Left lung (tissue), 10 donors: ENCODE results near the gene DDAH1. TPM values are rescaled to one million over a fixed set of nuclear protein-coding genes. Genes with fewer than 3 reads are reported as not detected.

Source experiments
- ATAC-seq: fragments of 200-7000 bp; cut with Tn5 transposase; one replicate; pipeline ENCODE4 v1.9.1; 2020; ENCODE audit warnings: moderate library complexity
- DNase-seq, 4 donors: peaks; one replicate each; pipeline ENCODE4 v3.0.0-alpha.2; 2013 to 2020
- H3K27ac ChIP-seq, 2 donors: fragments of 200-600 bp; sonication (generic) in 1 of 2; one replicate each; pipeline versions ENCODE4 v1.5.0 to v1.8.0; 2020 to 2021
- H3K27me3 ChIP-seq, 2 donors: fragments of 200-600 bp; sonication (generic) in 1 of 2; one replicate each; pipeline versions ENCODE4 v1.5.0 to v1.8.0; 2020 to 2021
- H3K36me3 ChIP-seq, 2 donors: fragments of 200-600 bp; sonication (generic) in 1 of 2; one replicate each; pipeline versions ENCODE4 v1.5.0 to v1.8.0; 2020 to 2021
- H3K4me1 ChIP-seq, 2 donors: fragments of 200-600 bp; one replicate each; pipeline ENCODE4 v1.8.0; 2021
- H3K4me3 ChIP-seq, 2 donors: fragments of 200-600 bp; sonication (generic) in 1 of 2; one replicate each; pipeline versions ENCODE4 v1.5.0 to v1.8.0; 2020 to 2021; ENCODE audit warnings: mild to moderate bottlenecking in 1 of 2
- H3K9me3 ChIP-seq, 2 donors: fragments of 200-600 bp; sonication (generic) in 1 of 2; one replicate each; pipeline versions ENCODE4 v1.5.0 to v1.8.0; 2020 to 2021
- CTCF ChIP-seq, 2 donors: fragments of 200-600 bp; sonication (generic) in 1 of 2; IDR thresholded peaks; one replicate each; pipeline versions ENCODE4 v1.5.0 to v1.8.0; 2021; ENCODE audit warnings: antibody characterized with exemption in 2 of 2
- intact Hi-C, 2 donors: fragments of 100-400 bp; cut with DNase I; formaldehyde crosslinking; loops; one replicate each; pipeline versions ENCODE4 v1.11.2 to v1.14.2; 2022
- polyA plus RNA-seq, 6 donors: library from polyadenylated mRNA; unstranded; fragments of 120-200 nt; gene quantifications; one replicate each; pipeline ENCODE4 v1.2.1, GENCODE V29; 2013; ENCODE audit not compliant: insufficient read length in 6 of 6
- total RNA-seq, 2 donors: library from RNA; stranded (reverse); fragmentation: NEBNext Ultra II Directional; extraction: Animal tissue kit (Norgen Biotek cat#: 25700); gene quantifications; one replicate each; pipeline ENCODE4 v1.2.1, GENCODE V29; 2021
- donor health status: DM: no; HTN: yes; CAD: no.
- donor health status: DM: no; HTN: no; CAD: no.

DDAH1 gene
- total and polyA plus RNA-seq, 8 donors, result 71.5 to 121 (median 89.8) TPM

GRCh38 chr1:85461216-85461918 lies 3.6 kb downstream of the DDAH1 start:
- no peak for DNase-seq
- ATAC-seq, result no peak
- intact Hi-C loops, result no loop called here
- H3K4me3 ChIP-seq, result no peak overlapping the region
- H3K36me3 ChIP-seq, result no peaks in the 10 kb centered on the region
- H3K9me3 ChIP-seq, result no peaks in the 10 kb centered on the region
- no peak for TF ChIP-seq CTCF (IDR thresholded peaks at IDR 0.05)
- H3K27me3 ChIP-seq, result peaks cover 0 to 28% of the 10 kb centered on the region in 2 donors
- peak overlapping the region in 1 of 2 donors; percentile 65 for H3K27ac ChIP-seq
- peaks cover 5 to 23% of the 10 kb centered on the region in 2 donors for H3K4me1 ChIP-seq

GRCh38 chr1:85460555-85461088 lies 4.3 kb downstream of the DDAH1 start:
- DNase-seq (peak in 3 of 4 donors; percentile 29 to 77 (median 46)), ATAC-seq (peak; percentile 29)
- intact Hi-C loops, result no loop called here
- Histone ChIP-seq H3K36me3 (no peaks in the 10 kb centered on the region), H3K27ac (peak overlapping the region in 1 of 2 donors; percentile 65), H3K27me3 (peaks cover 0 to 22% of the 10 kb centered on the region in 2 donors), H3K4me3 (no peak overlapping the region), H3K4me1 (peaks cover 5 to 23% of the 10 kb centered on the region in 2 donors), H3K9me3 (no peaks in the 10 kb centered on the region)
- TF ChIP-seq CTCF (IDR thresholded peaks at IDR 0.05), result no peak

GRCh38 chr1:85459290-85459689 lies 5.7 kb downstream of the DDAH1 start:
- H3K4me3 ChIP-seq, result no peak overlapping the region
- H3K27ac ChIP-seq, result no peak overlapping the region
- peaks cover 5 to 11% of the 10 kb centered on the region in 2 donors for H3K4me1 ChIP-seq
- TF ChIP-seq CTCF (IDR thresholded peaks at IDR 0.05), result no peak
- peaks cover 0 to 8% of the 10 kb centered on the region in 2 donors for H3K27me3 ChIP-seq
- no peaks in the 10 kb centered on the region for H3K36me3 ChIP-seq
- ATAC-seq (no peak), DNase-seq (peak in 1 of 4 donors; percentile 40)
- no peaks in the 10 kb centered on the region for H3K9me3 ChIP-seq
- intact Hi-C loops, result no loop called here

- Histone ChIP-seq H3K27ac (no peak overlapping the region), H3K4me1 (no peaks in the 10 kb centered on the region), H3K4me3 (no peak overlapping the region), H3K27me3 (no peaks in the 10 kb centered on the region), H3K9me3 (no peaks in the 10 kb centered on the region), H3K36me3 (no peaks in the 10 kb centered on the region)
- DNase-seq (no peak), ATAC-seq (no peak)
- intact Hi-C loops, result no loop called here
- no peak for TF ChIP-seq CTCF (IDR thresholded peaks at IDR 0.05)
Measured at GRCh38 chr1:85454214-85454613, 10.7 kb downstream of the DDAH1 start.

GRCh38 chr1:85453640-85454194 lies 11.2 kb downstream of the DDAH1 start:
- H3K4me1 ChIP-seq, result no peaks in the 10 kb centered on the region
- H3K27me3 ChIP-seq, result no peaks in the 10 kb centered on the region
- no peaks in the 10 kb centered on the region for H3K36me3 ChIP-seq
- ATAC-seq (no peak), DNase-seq (peak in 2 of 4 donors; percentile 40 to 53)
- H3K9me3 ChIP-seq, result no peaks in the 10 kb centered on the region
- intact Hi-C loops, result no loop called here
- H3K27ac ChIP-seq, result peak overlapping the region in 1 of 2 donors; percentile 1
- H3K4me3 ChIP-seq, result no peak overlapping the region
- no peak for TF ChIP-seq CTCF (IDR thresholded peaks at IDR 0.05)
